Ovary (tissue), 3 donors: ENCODE data around the gene RAP1A.

ENCODE experiments used
- CTCF ChIP-seq, 3 donors: fragments of 450-650 bp in 2 of 3; fragments of 200-600 bp in 1 of 3; IDR thresholded peaks; one replicate each; pipeline versions ENCODE4 v1.5.1 to v1.8.0; 2016 to 2022; ENCODE audit warnings: antibody characterized with exemption in 3 of 3, mild to moderate bottlenecking in 1 of 3
- EP300 ChIP-seq: sonication (generic); formaldehyde crosslinking; IDR thresholded peaks from one replicate; pipeline ENCODE4 v1.6.1; 2017; ENCODE audit warnings: antibody characterized with exemption
- POLR2A ChIP-seq: fragments of 450-650 bp; IDR thresholded peaks from one replicate; pipeline ENCODE4 v1.6.1; 2017; ENCODE audit warnings: antibody characterized with exemption, mild to moderate bottlenecking, moderate library complexity
- donor health status: DM: no; HTN: no; CAD: no.

DNA sequence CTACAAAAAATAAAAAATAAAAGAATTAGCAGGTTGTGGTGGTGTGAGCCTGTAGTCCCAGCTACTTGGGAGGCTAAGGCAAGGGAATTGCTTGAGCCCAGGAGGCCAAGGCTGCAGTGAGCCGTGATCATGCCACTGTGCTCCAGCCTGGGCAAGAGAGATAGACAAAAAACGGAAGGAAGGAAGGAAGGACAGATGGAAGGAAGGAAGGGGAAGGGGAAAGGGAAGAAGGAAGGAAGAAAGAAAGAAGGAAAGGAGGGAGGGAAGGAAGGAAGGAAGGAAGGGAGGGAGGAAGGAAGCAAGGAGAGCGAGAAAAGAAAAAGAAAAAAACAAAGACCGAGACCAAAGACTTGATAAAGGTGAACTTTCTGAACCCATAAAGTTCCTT is 25.3 kb upstream of the RAP1A start:
- TF ChIP-seq CTCF (IDR thresholded peaks at IDR 0.05) (no peak), EP300 (no peak), POLR2A (no peak)
